ENCODE results near the gene MTA2.
"Not testable (repeated sequence)": the region's sequence is repeated elsewhere in the genome, so short reads cannot be mapped to it uniquely, and the experiment has no call there.

MTA2 gene

GRCh38 chr11:62565100-62565802 lies 36.4 kb downstream of the MTA2 start:
- DNase-seq, result no peak

- not testable (repeated sequence) for DNase-seq
Measured at GRCh38 chr11:62561677-62562230, 39.9 kb downstream of the MTA2 start.

- DNase-seq, result peak; percentile 74 to 81
Measured at GRCh38 chr11:62560566-62561103, 41.0 kb downstream of the MTA2 start.

- DNase-seq, result not testable (repeated sequence)
Measured at GRCh38 chr11:62559626-62560025, 42.0 kb downstream of the MTA2 start.

GRCh38 chr11:62559204-62559603 lies 42.5 kb downstream of the MTA2 start:
- DNase-seq, result no peak

- no peak for DNase-seq
Measured at GRCh38 chr11:62558669-62559068, 43.0 kb downstream of the MTA2 start.

GRCh38 chr11:62556875-62557631 lies 44.6 kb downstream of the MTA2 start:
- DNase-seq, result no peak

GRCh38 chr11:62556108-62556874 lies 45.4 kb downstream of the MTA2 start:
- peak; percentile 90 to 96 for DNase-seq

GRCh38 chr11:62555464-62556107 lies 46.1 kb downstream of the MTA2 start:
- peak; percentile 90 to 91 for DNase-seq

GRCh38 chr11:62554387-62555167 lies 47.1 kb downstream of the MTA2 start:
- no peak for DNase-seq

GRCh38 chr11:62553839-62554361 lies 47.8 kb downstream of the MTA2 start:
- DNase-seq, result no peak

- peak; percentile 77 to 84 for DNase-seq
Measured at GRCh38 chr11:62553080-62553838, 48.4 kb downstream of the MTA2 start.

GRCh38 chr11:62552485-62553079 lies 49.1 kb downstream of the MTA2 start:
- no peak for DNase-seq

- DNase-seq, result not testable (repeated sequence)
Measured at GRCh38 chr11:62550478-62550877, 51.2 kb downstream of the MTA2 start.

- no peak for DNase-seq
Measured at GRCh38 chr11:62548545-62549335, 52.9 kb downstream of the MTA2 start.

GRCh38 chr11:62547691-62548281 lies 53.9 kb downstream of the MTA2 start:
- no peak for DNase-seq

GRCh38 chr11:62546929-62547625 lies 54.6 kb downstream of the MTA2 start:
- no peak for DNase-seq
